K562 (cell line): ENCODE measurements around the gene SLC6A13. TPM values are rescaled to one million over a fixed set of nuclear protein-coding genes. Genes with fewer than 3 reads are reported as not detected.

Source experiments
- ATAC-seq: fragments of 200-7000 bp; cut with Tn5 transposase; 3 replicates; pipeline ENCODE4 v1.9.1; 2020; ENCODE audit warnings: moderate library complexity
- BruUV-seq: library from RNA; stranded (reverse); fragments of 400-500 nt; replicated peaks from 2 replicates; lab custom pipeline; 2021; lab: Mats Ljungman, UMichigan
- CTCF ChIA-PET: fragments of 300-600 bp; formaldehyde crosslinking; extraction: SDS; loops from one replicate; lab custom pipeline; 2021; ENCODE audit warnings: low intra/inter-chr PET ratio; lab: Yijun Ruan, JAX
- POLR2A ChIA-PET: fragments of 300-600, 350-650 bp; sonication (Branson Sonifier 250); formaldehyde crosslinking; extraction: SDS; loops from one replicate; lab custom pipeline; 2021; ENCODE audit warnings: antibody characterized with exemption, inconsistent platforms; lab: Yijun Ruan, JAX
- DNase-seq, 4 experiments: peaks; one replicate each; pipeline versions ENCODE4 v3.0.0 to v3.0.0-alpha.2; 2011 to 2018; ENCODE audit warnings: low spot score in 3 of 4, mixed read lengths in 3 of 4; ENCODE audit errors: extremely low read depth in 1 of 4
- FAIRE-seq: peaks from 2 replicates; lab custom pipeline; 2011; peaks lifted over from hg19 to GRCh38; lab: Jason Lieb, UNC
- H2AFZ ChIP-seq: 2 replicates; pipeline ENCODE4 v1.6.0; 2011; ENCODE audit warnings: low read depth, low read length, control low read depth, inconsistent platforms
- H3K27ac ChIP-seq: fragments of 200-600 bp; 3 replicates; pipeline ENCODE4 v1.8.0; 2011; ENCODE audit warnings: low read depth, mild to moderate bottlenecking, control low read depth, inconsistent platforms, low read length, moderate library complexity, mixed read lengths; ENCODE audit errors: extremely low read depth
- H3K27me3 ChIP-seq, 2 experiments: fragments of 300-600 bp in 1 of 2; 2 replicates in 1 of 2; 3 replicates in 1 of 2; pipeline versions ENCODE4 v1.6.0 to v1.8.0; 2011; ENCODE audit warnings: inconsistent platforms in 2 of 2, low read length in 2 of 2, mild to moderate bottlenecking in 1 of 2, mixed read lengths in 1 of 2, moderate library complexity in 1 of 2; ENCODE audit not compliant: control insufficient read depth in 2 of 2, insufficient read depth in 2 of 2
- H3K36me3 ChIP-seq: fragments of 300-600 bp; 3 replicates; pipeline ENCODE4 v1.8.0; 2011; ENCODE audit warnings: mild to moderate bottlenecking, low read length, inconsistent platforms; ENCODE audit not compliant: control insufficient read depth, insufficient read depth
- H3K4me1 ChIP-seq, 2 experiments: fragments of 200-600 bp in 1 of 2; replicated peaks in 1 of 2; 2 replicates in 1 of 2; 3 replicates in 1 of 2; pipeline versions ENCODE4 v1.5.1 to v1.8.0; 2011; ENCODE audit warnings: inconsistent platforms in 2 of 2, low read length in 2 of 2, mild to moderate bottlenecking in 1 of 2, mixed read lengths in 1 of 2, moderate library complexity in 1 of 2; ENCODE audit not compliant: control insufficient read depth in 2 of 2, insufficient read depth in 2 of 2
- H3K4me2 ChIP-seq: 2 replicates; pipeline ENCODE4 v1.6.1; 2011; ENCODE audit warnings: low read length, control low read depth, inconsistent platforms, mixed read lengths; ENCODE audit not compliant: insufficient read depth
- H3K4me3 ChIP-seq: fragments of 200-600 bp; sonication (generic), shearing (Covaris generic); 2 replicates; pipeline ENCODE4 v1.5.1; 2016; ENCODE audit warnings: control low read depth, inconsistent platforms
- H3K79me2 ChIP-seq: fragments of 200-600 bp; 3 replicates; pipeline ENCODE4 v1.8.0; 2011; ENCODE audit warnings: low read length, inconsistent platforms; ENCODE audit not compliant: control insufficient read depth, insufficient read depth
- H3K9ac ChIP-seq, 2 experiments: 2 replicates each; pipeline versions ENCODE4 v1.6.0 to v1.6.1; 2011; ENCODE audit warnings: low read depth in 2 of 2, low read length in 2 of 2, control low read depth in 1 of 2, inconsistent platforms in 1 of 2, mild to moderate bottlenecking in 1 of 2, mixed read lengths in 1 of 2; ENCODE audit not compliant: insufficient read depth in 1 of 2
- H3K9me1 ChIP-seq: one replicate; pipeline ENCODE4 v1.6.0; 2011; ENCODE audit warnings: inconsistent platforms, mild to moderate bottlenecking, low read length, moderate library complexity; ENCODE audit not compliant: control insufficient read depth, insufficient read depth
- H3K9me3 ChIP-seq: replicated peaks from 2 replicates; pipeline ENCODE4 v1.5.1; 2011; ENCODE audit warnings: low read depth, low read length, inconsistent platforms; ENCODE audit not compliant: control insufficient read depth, insufficient read depth
- H4K20me1 ChIP-seq: replicated peaks from 2 replicates; pipeline ENCODE4 v1.6.1; 2011; ENCODE audit warnings: low read length, inconsistent platforms, mixed read lengths; ENCODE audit not compliant: control insufficient read depth, insufficient read depth
- CREB1 ChIP-seq, 2 experiments: sonication (generic) in 1 of 2; formaldehyde crosslinking in 1 of 2; IDR thresholded peaks; 2 replicates each; pipeline versions ENCODE4 v1.6.1 to v1.8.0; 2012 to 2022; ENCODE audit warnings: inconsistent platforms in 1 of 2, mild to moderate bottlenecking in 1 of 2, missing genetic modification reagents in 1 of 2, moderate library complexity in 1 of 2
- ERF ChIP-seq: fragments of 450-650 bp; formaldehyde crosslinking; IDR thresholded peaks from 2 replicates; pipeline ENCODE4 v1.4.0; 2020; ENCODE audit warnings: mild to moderate bottlenecking, mixed read lengths
- RBM14 ChIP-seq: fragments of 200-400 bp; formaldehyde crosslinking; IDR thresholded peaks from 2 replicates; pipeline ENCODE4 v1.6.1; 2018; ENCODE audit warnings: low read depth, mild to moderate bottlenecking, low read length, moderate library complexity, borderline replicate concordance; ENCODE audit not compliant: insufficient read depth
- ZNF347 ChIP-seq: fragments of 450-650 bp; formaldehyde crosslinking; IDR thresholded peaks from 2 replicates; pipeline ENCODE4 v1.4.0; 2020; ENCODE audit warnings: low read depth, mild to moderate bottlenecking, moderate library complexity
- WGBS: fragments of 100-300 bp; shearing (Covaris generic); methylation state at CpG from one replicate; pipeline ENCODE4 v1.1.6; 2016; ENCODE audit warnings: low coverage, mixed read lengths; ENCODE audit not compliant: insufficient coverage; ENCODE audit errors: missing lambda C conversion rate; 5-methylcytosine and 5-hydroxymethylcytosine counted together
- in situ Hi-C: fragments of 300-500 bp; cut with MboI; formaldehyde crosslinking; loops from 4 replicates; pipeline ENCODE4 v1.15.0; 2018; ENCODE audit warnings: inconsistent platforms, mixed read lengths
- intact Hi-C: fragments of 100-400 bp; cut with micrococcal nuclease; formaldehyde crosslinking; loops from 2 replicates; pipeline ENCODE4 v1.14.2; 2022
- polyA plus RNA-seq, 8 experiments: library from polyadenylated mRNA; depleted of rRNA in 4 of 8; stranded (reverse) in 5 of 8; unstranded in 3 of 8; fragments of >200 nt; fragmentation: Nextera tagmentation in 2 of 8; fragmentation: Illumina TruSeq in 1 of 8; extraction: Ambion mirVana in 2 of 8; extraction: Trizol in 1 of 8; gene quantifications; 2 replicates each; pipeline versions ENCODE4 v1.2.1 to v1.2.3, GENCODE V29; 2011 to 2014; ENCODE audit warnings: inconsistent platforms in 1 of 8, missing spikeins in 1 of 8
- total RNA-seq, 7 experiments: library from RNA; depleted of rRNA in 6 of 7; stranded (reverse); fragments of >200 nt in 6 of 7; fragmentation: Illumina TruSeq in 2 of 7; extraction: Trizol in 2 of 7; gene quantifications; 2 replicates each; pipeline versions ENCODE4 v1.2.1 to v1.2.3, GENCODE V29; 2011 to 2021; ENCODE audit warnings: low replicate concordance in 1 of 7
- TF ChIP-seq, protein P1 (sequence below): fragments of 450-650 bp; formaldehyde crosslinking; IDR thresholded peaks from 2 replicates; pipeline ENCODE4 v1.4.0; 2022; ENCODE audit warnings: missing genetic modification characterization
- TF ChIP-seq, protein P2 (sequence below): fragments of 200-800 bp; sonication (Bioruptor generic); IDR thresholded peaks from 2 replicates; pipeline ENCODE4 v1.6.1; 2017; ENCODE audit warnings: missing genetic modification characterization, missing compliant biosample characterization

Gene SLC6A13
- total and polyA plus RNA-seq, 9 of the 15 experiments (the other 6 are each of a cell fraction or from before 2014, with no cell fraction given): 0.06 to 0.33 (median 0.22) TPM; not detected in 4

DNA sequence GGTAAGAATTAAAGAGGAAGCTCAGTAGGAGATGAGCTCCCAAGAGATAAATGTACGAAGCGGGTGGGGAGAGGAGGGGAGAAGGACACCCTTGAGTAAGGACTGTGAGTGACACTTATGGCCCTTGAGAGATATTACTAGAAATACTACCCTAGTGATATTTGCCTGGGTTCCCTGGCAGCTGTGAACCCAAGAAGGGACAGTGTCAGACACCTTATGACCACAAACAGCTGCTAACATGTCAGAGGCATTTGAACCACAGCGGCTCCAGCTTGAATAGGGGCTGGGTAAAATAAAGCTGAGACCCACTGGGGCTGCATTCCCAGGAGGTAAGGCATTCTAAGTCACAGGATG lies 29.0 kb downstream of the SLC6A13 start:
- Histone ChIP-seq H3K9me1 (no peaks in the 10 kb centered on the region), H3K9me3 (0 out of 2 replicates have a peak, but pooled peaks cover 1% of the 10 kb centered on the region), H3K79me2 (no peaks in the 10 kb centered on the region), H4K20me1 (no peaks in the 10 kb centered on the region), H3K36me3 (no peaks in the 10 kb centered on the region), H3K9ac (no peak overlapping the region), H3K4me3 (no peak overlapping the region), H3K4me2 (no peak overlapping the region), H3K27ac (no peak overlapping the region), H2AFZ (no peak overlapping the region), H3K27me3 (peaks cover 6 to 46% of the 10 kb centered on the region in 2 experiments; a peak in 4 of 5 replicates), H3K4me1 (no peaks in the 10 kb centered on the region; a peak in 1 of 5 replicates)
- WGBS: 7% methylated on average over 3 of the region's 3 CpGs
- ATAC-seq: no peak
- TF ChIP-seq, protein P1, sequence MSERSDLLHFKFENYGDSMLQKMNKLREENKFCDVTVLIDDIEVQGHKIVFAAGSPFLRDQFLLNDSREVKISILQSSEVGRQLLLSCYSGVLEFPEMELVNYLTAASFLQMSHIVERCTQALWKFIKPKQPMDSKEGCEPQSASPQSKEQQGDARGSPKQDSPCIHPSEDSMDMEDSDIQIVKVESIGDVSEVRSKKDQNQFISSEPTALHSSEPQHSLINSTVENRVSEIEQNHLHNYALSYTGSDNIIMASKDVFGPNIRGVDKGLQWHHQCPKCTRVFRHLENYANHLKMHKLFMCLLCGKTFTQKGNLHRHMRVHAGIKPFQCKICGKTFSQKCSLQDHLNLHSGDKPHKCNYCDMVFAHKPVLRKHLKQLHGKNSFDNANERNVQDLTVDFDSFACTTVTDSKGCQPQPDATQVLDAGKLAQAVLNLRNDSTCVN: no peak
- TF ChIP-seq ZNF347 (CRISPR knock-in tag) (no peak), RBM14 (no peak), ERF (no peak), CREB1 (IDR thresholded peaks at IDR 0.05) (no peak), CREB1 (CRISPR knock-in tag; IDR thresholded peaks at IDR 0.05) (no peak)
- TF ChIP-seq, protein P2, sequence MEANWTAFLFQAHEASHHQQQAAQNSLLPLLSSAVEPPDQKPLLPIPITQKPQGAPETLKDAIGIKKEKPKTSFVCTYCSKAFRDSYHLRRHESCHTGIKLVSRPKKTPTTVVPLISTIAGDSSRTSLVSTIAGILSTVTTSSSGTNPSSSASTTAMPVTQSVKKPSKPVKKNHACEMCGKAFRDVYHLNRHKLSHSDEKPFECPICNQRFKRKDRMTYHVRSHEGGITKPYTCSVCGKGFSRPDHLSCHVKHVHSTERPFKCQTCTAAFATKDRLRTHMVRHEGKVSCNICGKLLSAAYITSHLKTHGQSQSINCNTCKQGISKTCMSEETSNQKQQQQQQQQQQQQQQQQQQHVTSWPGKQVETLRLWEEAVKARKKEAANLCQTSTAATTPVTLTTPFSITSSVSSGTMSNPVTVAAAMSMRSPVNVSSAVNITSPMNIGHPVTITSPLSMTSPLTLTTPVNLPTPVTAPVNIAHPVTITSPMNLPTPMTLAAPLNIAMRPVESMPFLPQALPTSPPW (CRISPR knock-in tag): peak; percentile 26; the same call in 1 of the 2 replicates
- FAIRE-seq: no peak
- intact Hi-C loops: no loop called here
- in situ Hi-C loops: no loop called here
- ChIA-PET POLR2A (interaction anchor here (0.5 kb wide), 1 partner anchor 14 kb away, joined by 3 read pairs; no protein-coding TSS in a partner anchor), CTCF (no interaction called here)
- no TSS peak for BruUV-seq
- DNase-seq: no peak
